GM15510 (cell line): Measurements from ENCODE around the gene PTH1R.

Experiments used
- POLR2A ChIP-seq: IDR thresholded peaks from 3 replicates; pipeline ENCODE4 v1.6.1; 2011; ENCODE audit warnings: borderline replicate concordance; ENCODE audit not compliant: insufficient read length; ENCODE audit errors: extremely low read depth

PTH1R gene

DNA sequence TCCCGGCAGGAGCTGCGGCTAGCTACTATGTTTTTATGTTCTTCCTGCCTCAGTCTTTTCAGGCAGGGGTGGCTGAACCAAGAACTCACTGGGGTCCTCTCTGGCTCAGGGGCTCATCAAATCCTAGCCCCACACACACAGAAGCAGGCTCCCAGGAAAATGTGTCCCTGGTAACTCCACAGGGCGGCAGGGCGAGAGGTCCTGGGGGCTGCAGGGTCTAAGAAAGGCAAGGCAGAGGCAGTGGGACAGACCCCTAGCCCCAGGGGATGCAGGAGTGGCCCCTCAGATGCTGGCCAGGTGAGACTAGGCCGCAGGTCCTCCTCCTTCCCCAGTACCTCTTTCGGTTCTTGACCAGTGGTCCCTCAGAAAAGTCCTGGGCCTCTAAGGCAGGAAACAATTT, 48.9 kb downstream of the PTH1R start:
- TF ChIP-seq POLR2A: no peak

DNA sequence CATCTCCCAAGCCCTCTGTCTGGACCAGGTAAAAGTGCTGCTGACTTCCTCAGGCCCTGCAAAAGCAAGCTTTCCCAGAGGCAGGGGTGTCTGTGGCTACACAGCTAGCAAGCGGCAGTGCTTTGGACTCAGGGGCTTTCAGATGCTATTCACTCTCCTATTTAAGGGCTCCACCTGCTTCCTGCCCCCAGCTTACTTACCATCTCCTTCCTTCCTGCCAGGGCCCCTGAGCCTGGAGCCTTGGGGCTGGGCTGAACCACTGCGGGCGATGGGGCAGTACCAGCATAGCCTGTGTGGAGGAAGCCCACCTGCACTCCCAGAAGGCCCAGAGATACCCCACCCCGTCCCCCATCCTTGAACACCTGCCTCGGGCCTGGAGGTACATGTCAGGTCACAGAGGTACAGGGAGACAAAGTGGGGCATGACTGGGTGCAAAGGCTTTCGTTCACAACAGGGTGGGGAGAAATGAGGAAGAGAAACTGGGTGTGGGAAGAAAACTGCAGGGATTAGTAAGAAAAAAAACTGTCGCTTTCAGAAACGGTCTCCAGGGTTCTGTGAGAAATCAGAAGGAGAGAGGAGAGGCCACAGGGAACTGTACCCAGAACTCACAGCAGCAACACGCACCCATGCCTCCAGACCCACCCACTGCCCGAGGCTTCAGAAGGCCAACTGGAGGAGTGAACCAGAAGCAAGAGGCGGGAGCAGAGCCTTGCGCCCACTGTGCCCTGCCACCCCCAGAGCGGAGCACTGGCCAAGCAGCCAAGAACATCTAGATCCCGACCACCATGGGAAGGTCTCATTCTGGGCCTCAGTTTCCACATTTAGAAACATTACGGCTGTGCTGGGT, 49.6 kb downstream of the PTH1R start:
- peak; percentile 48 for TF ChIP-seq POLR2A

DNA sequence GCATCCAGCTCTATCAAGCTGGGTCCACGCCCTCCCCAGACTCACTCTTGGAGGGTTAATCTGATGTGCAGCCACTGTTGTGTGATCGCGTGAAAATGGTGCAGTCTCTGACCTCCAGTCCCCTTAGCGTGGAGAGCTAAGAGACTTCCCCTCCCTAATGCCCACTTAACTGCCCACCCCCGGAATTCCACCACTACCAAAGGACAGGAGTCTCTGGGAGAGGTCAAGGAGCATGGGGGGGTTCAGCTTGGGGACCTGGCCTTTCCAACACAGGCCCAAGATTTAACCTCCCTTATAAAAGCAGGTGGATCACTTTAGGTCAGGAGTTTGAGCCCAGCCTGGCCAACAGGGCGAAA, 50.2 kb downstream of the PTH1R start:
- no peak for TF ChIP-seq POLR2A

DNA sequence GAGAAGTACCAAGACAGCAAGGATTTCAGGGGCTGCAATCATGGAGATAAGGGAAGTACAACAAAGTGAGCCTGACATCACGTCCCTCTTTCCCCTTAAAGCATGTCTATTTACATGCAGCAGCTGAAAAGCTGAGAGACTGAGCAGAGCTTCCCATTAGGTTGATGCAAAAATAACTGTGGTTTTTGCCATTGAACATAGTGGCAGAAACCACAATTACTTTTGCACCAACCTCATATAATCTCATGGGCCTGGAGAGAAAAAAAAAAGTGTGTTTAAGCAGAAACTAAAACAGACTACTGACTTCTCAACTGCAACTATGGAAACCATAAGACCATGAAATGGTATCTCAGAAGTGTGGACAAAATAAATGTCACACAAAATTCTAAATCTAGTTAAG, 50.8 kb downstream of the PTH1R start:
- TF ChIP-seq POLR2A: no peak

DNA sequence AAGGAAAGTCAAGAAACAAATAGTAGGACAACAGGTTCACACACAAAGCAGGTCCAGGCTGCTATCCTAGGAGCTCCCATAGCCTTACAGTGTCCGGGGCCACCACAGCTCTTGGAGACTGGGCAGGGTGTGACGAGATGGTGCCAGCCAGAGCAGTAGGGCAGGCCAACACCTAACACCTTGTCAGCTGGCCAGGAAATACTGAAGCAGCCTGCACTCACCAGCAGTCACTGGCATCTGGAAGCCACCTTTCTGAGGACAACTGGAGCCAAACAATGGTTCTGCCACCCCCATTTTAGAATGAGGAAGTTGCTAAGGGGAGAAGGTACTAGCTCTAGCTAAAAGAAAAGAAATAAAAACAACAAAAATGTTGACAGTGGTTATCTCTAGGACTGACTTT, 51.8 kb downstream of the PTH1R start:
- TF ChIP-seq POLR2A: no peak

DNA sequence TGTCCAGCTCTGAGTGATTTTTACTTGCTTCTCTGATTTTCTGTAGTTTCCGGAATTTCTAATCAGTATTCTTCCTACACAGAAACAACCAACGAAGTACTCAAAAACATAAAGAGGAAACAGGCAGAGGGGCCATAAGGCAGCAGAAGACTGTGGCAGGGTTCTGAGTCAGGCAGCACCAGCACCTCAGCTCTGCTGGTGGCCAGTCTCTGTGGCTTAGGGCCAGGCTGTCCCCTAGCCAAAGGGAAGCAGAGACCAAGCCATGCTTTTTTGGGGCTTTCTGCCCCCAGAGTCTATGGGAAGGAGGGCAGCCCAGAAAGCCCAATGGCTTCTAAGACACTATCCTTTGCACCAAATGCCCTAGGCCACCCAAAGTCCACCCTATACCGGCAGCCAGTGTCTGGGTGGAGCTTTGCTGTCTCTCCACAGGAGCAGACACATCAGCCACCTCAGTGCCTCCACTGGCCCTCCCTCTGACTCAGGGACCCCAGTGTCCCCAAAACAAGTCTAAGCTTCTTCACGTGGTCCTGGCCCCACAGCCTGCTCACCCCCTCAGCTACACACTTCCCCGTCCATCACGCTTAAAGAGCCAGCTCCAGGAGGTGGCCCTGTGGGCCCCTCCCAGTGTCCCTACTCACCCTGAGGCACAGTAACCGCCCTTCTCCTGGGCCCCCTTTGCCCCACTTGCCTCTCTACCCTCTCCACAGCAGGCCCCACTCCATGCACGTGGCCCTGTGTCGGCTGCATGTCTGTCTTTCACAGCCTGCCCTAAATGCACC, 52.8 kb downstream of the PTH1R start:
- no peak for TF ChIP-seq POLR2A

DNA sequence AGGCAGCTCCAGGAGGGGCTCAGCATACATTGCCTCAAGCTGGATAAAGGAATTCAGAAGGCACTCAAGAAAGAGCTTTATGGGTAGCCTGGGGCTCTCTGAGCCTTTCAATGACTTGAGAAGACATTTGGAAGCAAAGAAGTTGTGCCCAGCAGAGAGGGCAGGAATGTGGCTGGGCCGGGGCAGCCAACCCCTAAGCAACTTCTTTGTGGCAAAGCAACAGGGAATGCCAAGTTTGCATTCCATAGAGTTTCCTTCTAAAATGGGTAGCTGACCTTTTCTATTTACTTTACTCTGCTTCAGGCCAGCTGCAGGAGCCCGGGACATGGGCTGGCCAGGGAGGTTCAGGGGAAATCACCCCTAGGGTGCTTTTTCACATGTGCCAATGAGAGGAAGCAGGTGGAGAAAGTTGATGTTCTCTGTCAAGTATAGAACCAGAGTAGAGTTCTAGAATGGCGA, 53.5 kb downstream of the PTH1R start:
- no peak for TF ChIP-seq POLR2A

DNA sequence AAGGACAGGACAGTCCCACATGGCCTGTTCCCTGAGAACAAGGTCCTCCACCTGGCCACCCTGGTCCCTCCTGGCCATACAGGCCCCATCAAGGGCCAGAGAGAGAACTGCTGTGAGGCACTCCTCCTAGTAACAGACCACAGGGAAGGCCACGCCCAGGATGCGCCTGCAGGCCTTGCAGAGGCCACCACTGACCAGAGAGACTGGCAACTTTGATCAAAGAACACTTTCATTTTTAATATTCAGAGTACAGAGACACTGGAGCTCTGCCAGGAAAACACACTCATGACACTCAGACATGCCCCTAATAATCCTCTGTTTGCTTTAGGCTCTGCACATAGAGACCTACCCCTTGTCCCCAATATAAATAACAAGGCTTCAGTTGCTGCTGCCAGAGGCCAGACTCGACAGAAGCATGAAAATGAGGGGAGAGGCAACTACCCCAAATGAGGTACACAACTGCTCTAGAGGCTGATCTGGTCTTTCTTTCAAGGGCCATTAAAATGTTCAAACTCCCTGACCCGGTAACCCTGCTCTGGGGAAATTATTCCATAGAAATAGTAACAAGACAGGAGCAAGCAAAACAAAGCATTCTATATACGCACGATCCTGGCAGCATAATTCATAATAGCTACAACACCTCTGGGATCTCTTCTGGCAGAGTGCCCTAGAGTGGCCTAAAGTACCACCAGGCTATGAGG, 54.3 kb downstream of the PTH1R start:
- TF ChIP-seq POLR2A: peak; percentile 22

DNA sequence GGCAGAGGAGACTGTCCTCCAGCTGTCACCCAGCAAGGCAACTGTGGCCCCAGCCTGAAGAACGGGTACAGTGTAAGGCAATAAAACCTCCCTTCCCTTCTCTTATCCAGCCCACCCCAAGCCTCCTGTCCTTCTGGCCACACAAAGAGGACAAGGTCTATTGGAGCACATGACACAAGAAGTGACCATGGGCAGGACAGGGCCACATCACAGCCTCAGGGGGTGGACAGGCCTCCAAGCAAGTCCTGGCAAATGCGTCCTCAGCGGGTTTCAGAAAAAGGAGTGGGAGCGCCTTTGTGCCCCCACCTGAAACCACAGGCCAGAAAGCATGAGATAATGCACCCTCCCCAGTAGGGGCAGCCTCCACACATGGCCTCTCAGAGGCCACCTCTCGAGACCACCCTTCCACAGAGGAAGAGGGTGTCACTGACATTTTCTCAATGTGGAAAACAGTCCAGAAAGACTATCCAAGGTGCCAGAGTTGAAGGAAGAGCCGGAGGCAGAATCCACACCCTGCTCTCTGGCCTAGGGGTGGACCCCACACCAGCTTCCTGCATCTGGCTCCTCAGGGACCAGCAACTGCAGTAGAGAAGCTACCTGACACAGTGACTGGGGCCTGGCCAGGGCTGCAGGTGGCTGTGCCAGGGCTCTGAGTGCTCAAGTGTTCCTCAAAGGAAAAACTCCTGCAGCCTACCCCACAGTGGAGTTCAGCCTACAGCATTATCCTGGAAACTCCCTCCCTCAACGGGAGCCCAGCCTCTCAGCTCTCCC, 55.1 kb downstream of the PTH1R start:
- no peak for TF ChIP-seq POLR2A

DNA sequence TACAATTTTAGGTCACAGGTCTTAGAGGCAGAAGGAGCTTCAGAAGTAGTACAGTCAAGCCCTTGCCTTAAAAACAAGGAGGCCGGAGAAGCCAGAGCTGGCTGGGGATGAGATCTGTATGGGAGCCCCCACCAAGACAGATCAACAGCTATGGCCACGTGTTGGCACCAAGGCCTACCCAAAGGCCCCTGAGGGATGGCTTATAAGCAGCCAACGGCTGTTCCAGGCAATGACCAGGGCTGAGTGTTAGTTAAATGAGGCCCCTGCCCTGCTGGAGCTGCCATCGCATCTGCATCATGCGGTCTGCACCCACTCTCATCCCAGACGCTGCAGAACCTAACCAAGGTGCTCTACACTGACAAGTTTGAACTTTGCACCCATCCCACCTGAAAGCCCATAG, 55.7 kb downstream of the PTH1R start:
- TF ChIP-seq POLR2A: no peak

DNA sequence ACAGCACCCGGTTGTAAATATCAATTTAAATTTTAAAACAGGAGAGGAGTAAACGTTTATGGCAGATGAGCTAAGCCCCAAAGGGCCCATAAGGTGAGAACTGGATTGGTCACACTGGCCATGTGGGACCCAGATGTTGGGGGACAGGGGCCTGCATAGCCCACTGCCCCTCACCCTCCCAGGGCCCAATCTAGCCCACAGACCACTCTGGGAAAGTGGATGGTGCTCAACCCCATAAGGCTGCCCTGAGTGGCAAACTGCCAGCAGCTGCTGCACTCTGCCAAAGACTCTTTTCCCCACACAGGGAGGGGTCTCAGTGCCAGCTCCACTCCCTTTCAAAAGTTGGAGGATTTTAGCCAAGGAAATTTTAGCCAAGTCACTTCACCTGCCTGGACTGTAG, 56.6 kb downstream of the PTH1R start:
- no peak for TF ChIP-seq POLR2A

DNA sequence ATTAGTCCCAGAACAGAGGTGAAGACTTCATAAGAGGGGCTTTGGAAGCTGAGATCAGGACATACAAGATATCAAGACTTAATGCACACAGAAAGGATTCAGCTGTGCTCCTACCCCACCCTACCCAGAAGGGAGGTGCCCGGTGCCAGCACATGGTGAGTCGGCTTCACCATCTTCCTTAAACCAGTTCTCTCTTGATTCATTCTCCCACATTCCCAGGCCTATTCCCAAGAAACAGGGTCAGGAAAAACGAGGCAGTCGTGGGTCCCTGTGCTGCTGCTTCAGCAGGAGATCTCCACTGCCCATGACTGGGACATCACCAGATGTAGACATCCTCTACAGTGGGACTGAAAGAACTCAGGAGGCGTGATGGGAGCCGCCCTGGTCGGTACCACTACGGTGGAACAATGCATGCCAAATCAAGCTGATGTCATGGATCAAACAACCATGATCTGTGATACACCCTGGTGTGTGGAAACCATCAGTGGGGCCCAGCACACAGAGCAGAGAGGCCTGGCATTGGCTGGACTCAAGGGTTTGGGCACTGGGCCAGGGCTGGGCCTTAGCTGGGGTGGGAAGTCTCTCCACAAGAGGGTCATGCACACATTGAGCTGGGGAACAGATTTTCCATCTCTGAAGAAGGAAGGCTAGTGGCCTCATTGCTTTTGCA, 57.1 kb downstream of the PTH1R start:
- no peak for TF ChIP-seq POLR2A

DNA sequence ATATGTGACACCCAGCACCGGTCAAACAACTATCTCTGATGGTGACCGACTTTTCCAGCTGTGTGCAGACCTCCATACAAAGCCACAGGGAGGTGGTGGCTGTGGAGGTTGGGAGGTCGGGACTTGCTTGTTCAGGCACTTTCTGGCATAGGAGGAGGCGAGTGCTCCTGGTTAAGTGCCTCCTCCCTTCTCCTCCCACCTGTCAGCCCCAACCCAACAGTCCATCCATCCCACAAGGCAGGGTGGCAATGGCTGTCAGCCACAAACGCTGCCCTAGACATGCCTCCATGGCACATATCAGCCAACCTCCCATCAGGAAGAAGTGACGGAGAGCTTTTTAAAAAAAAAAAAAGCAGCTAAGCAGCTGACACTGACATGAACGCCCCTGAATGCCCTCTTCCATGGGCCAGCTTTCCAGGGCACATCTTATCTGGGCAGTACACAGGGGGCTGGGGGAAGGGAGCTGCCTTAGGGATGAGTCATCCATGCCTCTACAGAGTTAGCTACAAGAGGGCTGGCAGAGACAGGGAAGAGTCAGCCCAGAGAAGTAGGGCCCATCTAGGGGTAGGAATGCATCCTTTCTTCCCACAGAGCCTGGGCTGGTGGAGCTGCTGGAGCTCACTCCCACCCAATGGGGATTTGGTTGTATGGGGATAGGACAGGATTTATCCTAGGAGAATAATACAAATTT, 57.8 kb downstream of the PTH1R start:
- no peak for TF ChIP-seq POLR2A
